Activated CD4-positive, alpha-beta T cell treated with anti-CD3 and anti-CD28 coated beads, Interleukin-2, amount 10 ng/mL, durations not matched to agents 7 days and 5 days (primary cell): Measurements from ENCODE around the gene RPS4Y1. TPM values are rescaled to one million over a fixed set of nuclear protein-coding genes. Genes with fewer than 3 reads are reported as not detected.
"Not testable (repeated sequence)": the region's sequence is repeated elsewhere in the genome, so short reads cannot be mapped to it uniquely, and the experiment has no call there.

Experiments
- CTCF ChIA-PET: fragments of 350-600 bp; sonication (Branson Sonifier 250); formaldehyde crosslinking; loops from one replicate; lab custom pipeline; 2021; ENCODE audit warnings: antibody characterized with exemption; lab: Charles Lee
- POLR2A ChIA-PET: fragments of 350-600 bp; sonication (Branson Sonifier 250); formaldehyde crosslinking; loops from one replicate; lab custom pipeline; 2021; ENCODE audit warnings: antibody characterized with exemption; lab: Charles Lee
- DNase-seq: peaks from one replicate; pipeline ENCODE4 v3.0.0-alpha.2; 2020
- H3K27ac Mint-ChIP-seq: one replicate; pipeline ENCODE4 v1.8.0; 2021; ENCODE audit warnings: mild to moderate bottlenecking, moderate library complexity, mixed read lengths
- H3K27me3 Mint-ChIP-seq: one replicate; pipeline ENCODE4 v1.8.0; 2021; ENCODE audit warnings: mixed read lengths
- H3K36me3 Mint-ChIP-seq: one replicate; pipeline ENCODE4 v1.8.0; 2021; ENCODE audit warnings: low read depth, mixed read lengths
- H3K4me1 Mint-ChIP-seq: one replicate; pipeline ENCODE4 v1.8.0; 2021; ENCODE audit warnings: mixed read lengths
- H3K4me3 Mint-ChIP-seq: one replicate; pipeline ENCODE4 v1.8.0; 2021; ENCODE audit warnings: mild to moderate bottlenecking, moderate library complexity, mixed read lengths
- H3K9me3 Mint-ChIP-seq: one replicate; pipeline ENCODE4 v1.8.0; 2021; ENCODE audit warnings: mixed read lengths
- total RNA-seq, 2 experiments: library from RNA; stranded (reverse); gene quantifications; one replicate each; pipeline ENCODE4 v1.2.3, GENCODE V29; 2021

RPS4Y1 gene
- total RNA-seq, 2 experiments from 2014 or later, result 267 to 297 TPM

DNA sequence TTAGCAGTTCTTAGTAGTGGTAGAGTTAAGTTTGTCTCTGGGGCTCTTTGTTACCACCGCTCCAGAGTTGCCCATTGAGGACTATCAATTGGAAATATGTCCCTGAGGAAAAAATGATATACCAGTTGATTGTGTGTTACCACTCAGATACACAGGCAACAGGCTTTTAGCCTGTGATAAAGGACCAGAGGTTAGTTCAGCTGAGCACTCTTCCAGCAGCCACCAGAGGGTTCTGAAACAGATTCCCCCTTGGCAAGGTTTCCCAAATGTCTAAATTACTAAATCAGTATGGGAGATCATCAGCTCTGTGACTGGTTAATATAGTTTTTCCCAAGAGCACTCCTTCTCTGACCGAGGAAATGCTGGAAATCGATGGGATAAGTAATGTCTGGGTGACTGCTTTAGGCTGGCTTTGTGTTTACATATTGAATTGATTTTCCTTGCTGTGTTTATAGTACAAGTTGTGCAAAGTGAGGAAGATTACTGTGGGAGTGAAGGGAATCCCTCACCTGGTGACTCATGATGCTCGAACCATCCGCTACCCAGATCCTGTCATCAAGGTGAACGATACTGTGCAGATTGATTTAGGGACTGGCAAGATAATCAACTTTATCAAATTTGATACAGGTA is 12.9 kb downstream of the RPS4Y1 start:
- no peaks in the 10 kb centered on the region for H3K9me3 Mint-ChIP-seq

GRCh38 chrY:2857068-2857467 is 15.7 kb downstream of the RPS4Y1 start:
- DNase-seq, result peak; percentile 7
- Mint-ChIP-seq H3K27ac (peak overlapping the region; percentile 83), H3K36me3 (peaks cover 82% of the 10 kb centered on the region), H3K9me3 (peaks cover 2% of the 10 kb centered on the region), H3K4me3 (peak overlapping the region; percentile 47), H3K27me3 (no peaks in the 10 kb centered on the region), H3K4me1 (peaks cover 83% of the 10 kb centered on the region)
- POLR2A ChIA-PET, result no interaction called here
- CTCF ChIA-PET, result no interaction called here

More for the DNA sequence above, 12.9 kb downstream of the RPS4Y1 start:
- ChIA-PET CTCF (no interaction called here), POLR2A (no interaction called here)
- H3K4me3 Mint-ChIP-seq, result no peak overlapping the region
- no peak for DNase-seq
- H3K27me3 Mint-ChIP-seq, result no peaks in the 10 kb centered on the region
- H3K36me3 Mint-ChIP-seq, result peaks cover 76% of the 10 kb centered on the region
- no peak overlapping the region for H3K27ac Mint-ChIP-seq
- H3K4me1 Mint-ChIP-seq, result peaks cover 83% of the 10 kb centered on the region

GRCh38 chrY:2857686-2858085 is 16.3 kb downstream of the RPS4Y1 start:
- Mint-ChIP-seq H3K27me3 (no peaks in the 10 kb centered on the region), H3K27ac (peak overlapping the region; percentile 83), H3K36me3 (peaks cover 82% of the 10 kb centered on the region), H3K4me3 (peak overlapping the region; percentile 13), H3K9me3 (peaks cover 2% of the 10 kb centered on the region), H3K4me1 (peaks cover 83% of the 10 kb centered on the region)
- POLR2A ChIA-PET, result no interaction called here
- no peak for DNase-seq
- CTCF ChIA-PET, result no interaction called here

GRCh38 chrY:2859782-2860181 is 18.4 kb downstream of the RPS4Y1 start:
- DNase-seq, result no peak
- Mint-ChIP-seq H3K36me3 (peaks cover 84% of the 10 kb centered on the region), H3K4me1 (peaks cover 82% of the 10 kb centered on the region), H3K9me3 (peaks cover 2% of the 10 kb centered on the region), H3K27me3 (no peaks in the 10 kb centered on the region), H3K27ac (no peak overlapping the region), H3K4me3 (no peak overlapping the region)
- ChIA-PET CTCF (no interaction called here), POLR2A (no interaction called here)

DNA sequence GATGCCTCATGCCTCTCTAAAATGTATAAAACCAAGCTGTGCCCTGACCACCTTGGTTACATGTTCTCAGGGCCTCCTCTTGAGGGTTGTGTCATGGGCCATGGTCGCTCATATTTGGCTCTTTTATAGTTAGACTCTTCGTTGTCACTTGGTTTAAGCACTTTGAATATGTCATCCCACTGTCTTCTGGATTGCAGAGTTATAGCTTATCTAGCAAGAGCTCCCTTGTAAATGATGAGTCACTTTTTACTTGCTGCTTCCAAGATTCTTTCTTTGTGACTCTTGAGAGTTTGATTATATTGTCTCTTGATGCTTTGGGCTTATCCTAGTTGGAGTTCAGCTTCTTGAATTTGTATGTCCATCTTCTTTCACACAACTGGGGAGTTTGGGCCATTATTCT is 19.1 kb downstream of the RPS4Y1 start:
- CTCF ChIA-PET, result no interaction called here
- Mint-ChIP-seq H3K27me3 (no peaks in the 10 kb centered on the region), H3K4me1 (peaks cover 79% of the 10 kb centered on the region), H3K36me3 (peaks cover 83% of the 10 kb centered on the region), H3K4me3 (no peak overlapping the region), H3K9me3 (peaks cover 2% of the 10 kb centered on the region), H3K27ac (no peak overlapping the region)
- POLR2A ChIA-PET, result no interaction called here
- DNase-seq, result no peak

DNA sequence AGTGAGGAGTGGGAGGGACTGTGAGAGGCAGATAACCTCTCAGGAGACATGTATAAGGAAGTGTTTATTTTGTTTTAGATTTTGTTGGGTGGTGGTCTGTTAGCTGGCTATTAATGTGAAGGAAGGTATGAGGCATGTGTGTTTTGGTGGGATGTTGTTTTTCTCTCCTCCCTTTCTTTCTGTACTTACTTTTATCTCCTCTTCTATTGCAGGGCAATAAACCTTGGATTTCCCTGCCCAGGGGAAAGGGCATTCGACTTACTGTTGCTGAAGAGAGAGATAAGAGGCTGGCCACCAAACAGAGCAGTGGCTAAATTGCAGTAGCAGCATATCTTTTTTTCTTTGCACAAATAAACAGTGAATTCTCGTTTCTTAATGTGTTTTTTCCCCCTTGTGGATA is 25.2 kb downstream of the RPS4Y1 start:
- DNase-seq, result no peak
- Mint-ChIP-seq H3K36me3 (peaks cover 62% of the 10 kb centered on the region), H3K27ac (no peak overlapping the region), H3K4me1 (peaks cover 27% of the 10 kb centered on the region), H3K27me3 (no peaks in the 10 kb centered on the region), H3K9me3 (no peaks in the 10 kb centered on the region), H3K4me3 (no peak overlapping the region)
- POLR2A ChIA-PET, result no interaction called here
- CTCF ChIA-PET, result no interaction called here

- Mint-ChIP-seq H3K9me3 (no peaks in the 10 kb centered on the region), H3K4me1 (peaks cover 26% of the 10 kb centered on the region)
Measured at GRCh38 chrY:2867469-2867868, 26.1 kb downstream of the RPS4Y1 start.

DNA sequence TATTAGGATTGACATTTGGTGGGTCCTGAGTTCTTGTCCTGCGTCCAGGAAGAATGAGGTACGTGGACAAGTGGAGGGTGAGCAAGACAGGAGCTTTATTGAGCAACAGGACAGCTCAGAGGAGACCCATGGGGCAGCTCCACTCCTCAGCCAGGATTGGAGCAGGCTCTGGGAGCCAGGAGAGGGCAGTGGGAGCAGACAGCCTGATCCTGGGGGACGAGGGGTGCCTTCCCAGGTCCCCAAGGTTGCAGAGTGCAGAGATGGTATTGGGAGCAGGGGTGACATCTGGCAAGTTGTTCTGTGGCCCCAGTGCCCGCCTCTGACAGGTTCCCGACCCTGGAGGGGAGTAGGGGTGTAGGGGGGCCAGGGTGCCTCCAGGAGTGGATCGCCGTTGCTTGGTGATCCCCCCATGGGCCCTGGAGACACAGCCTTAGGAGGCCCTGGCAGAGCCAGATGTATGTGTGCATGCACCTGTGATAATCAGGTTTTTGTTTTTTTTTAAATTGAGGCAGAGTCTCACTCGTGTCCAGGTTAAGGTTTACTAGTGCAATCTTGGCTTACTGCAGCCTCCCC is 26.7 kb downstream of the RPS4Y1 start:
- ChIA-PET POLR2A (no interaction called here), CTCF (no interaction called here)
- no peak overlapping the region for H3K27ac Mint-ChIP-seq
- peaks cover 23% of the 10 kb centered on the region for H3K4me1 Mint-ChIP-seq
- DNase-seq, result no peak
- H3K27me3 Mint-ChIP-seq, result no peaks in the 10 kb centered on the region
- H3K9me3 Mint-ChIP-seq, result no peaks in the 10 kb centered on the region
- H3K4me3 Mint-ChIP-seq, result no peak overlapping the region
- H3K36me3 Mint-ChIP-seq, result peaks cover 54% of the 10 kb centered on the region

More at GRCh38 chrY:2867469-2867868, 26.1 kb downstream of the RPS4Y1 start:
- Mint-ChIP-seq H3K4me3 (no peak overlapping the region), H3K27me3 (no peaks in the 10 kb centered on the region), H3K36me3 (peaks cover 60% of the 10 kb centered on the region), H3K27ac (no peak overlapping the region)
- CTCF ChIA-PET, result no interaction called here
- DNase-seq, result no peak
- POLR2A ChIA-PET, result no interaction called here

GRCh38 chrY:2872234-2872633 is 30.8 kb downstream of the RPS4Y1 start:
- not testable (repeated sequence) for H3K27me3 Mint-ChIP-seq, H3K4me3 Mint-ChIP-seq
- peaks cover 34% of the 10 kb centered on the region for H3K36me3 Mint-ChIP-seq

GRCh38 chrY:2874211-2874610 is 32.8 kb downstream of the RPS4Y1 start:
- Mint-ChIP-seq H3K4me1 (peaks cover 10% of the 10 kb centered on the region), H3K36me3 (peaks cover 19% of the 10 kb centered on the region), H3K27ac (no peak overlapping the region), H3K27me3 (no peaks in the 10 kb centered on the region), H3K9me3 (no peaks in the 10 kb centered on the region), H3K4me3 (no peak overlapping the region)
- POLR2A ChIA-PET, result no interaction called here
- CTCF ChIA-PET, result no interaction called here
- DNase-seq, result no peak

More at GRCh38 chrY:2872234-2872633, 30.8 kb downstream of the RPS4Y1 start:
- CTCF ChIA-PET, H3K4me1 Mint-ChIP-seq, POLR2A ChIA-PET, H3K27ac Mint-ChIP-seq, H3K9me3 Mint-ChIP-seq, DNase-seq: not testable (repeated sequence)

DNA sequence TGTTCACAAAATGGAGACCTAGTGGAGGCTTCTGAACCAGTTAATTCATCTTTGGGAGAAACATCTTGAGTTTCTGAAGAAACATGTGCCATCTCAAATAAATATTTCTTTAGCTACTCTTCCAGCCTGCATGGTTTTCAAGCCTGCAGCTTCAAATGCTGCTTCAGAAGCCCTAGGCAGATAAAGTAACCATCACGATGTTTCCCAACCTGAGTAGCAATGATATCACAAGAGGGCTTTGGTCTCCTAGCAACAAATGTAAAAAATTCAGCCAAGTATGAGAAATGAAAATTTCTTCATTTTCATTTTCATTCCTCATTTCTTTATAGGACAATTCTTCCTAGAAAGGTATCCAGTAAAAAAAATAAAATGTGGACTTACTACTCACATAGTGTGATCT is 42.2 kb downstream of the RPS4Y1 start:
- ChIA-PET CTCF (no interaction called here), POLR2A (no interaction called here)
- H3K27ac Mint-ChIP-seq, result no peak overlapping the region
- H3K4me3 Mint-ChIP-seq, result no peak overlapping the region
- H3K9me3 Mint-ChIP-seq, result peaks cover 6% of the 10 kb centered on the region
- no peak for DNase-seq
- H3K27me3 Mint-ChIP-seq, result no peaks in the 10 kb centered on the region
- peaks cover 18% of the 10 kb centered on the region for H3K36me3 Mint-ChIP-seq
- H3K4me1 Mint-ChIP-seq, result peaks cover 23% of the 10 kb centered on the region

- Mint-ChIP-seq H3K4me3 (no peak overlapping the region), H3K36me3 (peaks cover 18% of the 10 kb centered on the region), H3K27ac (no peak overlapping the region)
Measured at GRCh38 chrY:2885880-2886279, 44.5 kb downstream of the RPS4Y1 start.

GRCh38 chrY:2887386-2887785 is 46.0 kb downstream of the RPS4Y1 start:
- no peak overlapping the region for H3K4me3 Mint-ChIP-seq
- DNase-seq, result peak; percentile 40
- ChIA-PET CTCF (no interaction called here), POLR2A (no interaction called here)
- H3K27me3 Mint-ChIP-seq, result no peaks in the 10 kb centered on the region
- peaks cover 11% of the 10 kb centered on the region for H3K36me3 Mint-ChIP-seq
- peaks cover 21% of the 10 kb centered on the region for H3K4me1 Mint-ChIP-seq
- peaks cover 6% of the 10 kb centered on the region for H3K9me3 Mint-ChIP-seq
- H3K27ac Mint-ChIP-seq, result peak overlapping the region; percentile 76

More at GRCh38 chrY:2885880-2886279, 44.5 kb downstream of the RPS4Y1 start:
- H3K27me3 Mint-ChIP-seq, result no peaks in the 10 kb centered on the region
- H3K9me3 Mint-ChIP-seq, result peaks cover 6% of the 10 kb centered on the region
- peaks cover 21% of the 10 kb centered on the region for H3K4me1 Mint-ChIP-seq
- ChIA-PET POLR2A (no interaction called here), CTCF (no interaction called here)
- no peak for DNase-seq

GRCh38 chrY:2887955-2888354 is 46.6 kb downstream of the RPS4Y1 start:
- Mint-ChIP-seq H3K9me3 (peaks cover 6% of the 10 kb centered on the region), H3K4me1 (peaks cover 21% of the 10 kb centered on the region), H3K4me3 (no peak overlapping the region), H3K27me3 (no peaks in the 10 kb centered on the region), H3K27ac (peak overlapping the region; percentile 76), H3K36me3 (peaks cover 11% of the 10 kb centered on the region)
- ChIA-PET POLR2A (no interaction called here), CTCF (no interaction called here)
- peak; percentile 6 for DNase-seq
